ENCODE results near the gene MTHFD2L.

Gene MTHFD2L

GRCh38 chr4:74114234-74114633 is 43.7 kb upstream of the MTHFD2L start:
- Histone ChIP-seq H4K20me1 (ENCODE audit: insufficient read depth) (no peaks in the 10 kb centered on the region), H3K4me3 (IDR thresholded peaks at IDR 0.05; ENCODE audit: insufficient read depth, low read depth, low read length) (no peak overlapping the region), H3K9ac (no peak overlapping the region), H3K36me3 (ENCODE audit: insufficient read depth) (no peaks in the 10 kb centered on the region), H3K79me2 (ENCODE audit: insufficient read depth, low read depth) (no peaks in the 10 kb centered on the region), H3K27me3 (ENCODE audit: insufficient read depth, low read depth) (no peaks in the 10 kb centered on the region), H3K27ac (no peak overlapping the region), H2AFZ (ENCODE audit: low read depth) (no peak overlapping the region), H3K4me1 (ENCODE audit: low read depth, poor library complexity, severe bottlenecking) (no peaks in the 10 kb centered on the region), H3K4me2 (no peak overlapping the region)
- no peak for TF ChIP-seq CTCF (conservative IDR thresholded peaks at IDR 0.05; ENCODE audit: low read depth, low read length)

- Histone ChIP-seq H2AFZ (ENCODE audit: low read depth) (no peak overlapping the region), H3K4me3 (IDR thresholded peaks at IDR 0.05; ENCODE audit: insufficient read depth, low read depth, low read length) (no peak overlapping the region), H3K4me1 (ENCODE audit: low read depth, poor library complexity, severe bottlenecking) (no peaks in the 10 kb centered on the region), H4K20me1 (ENCODE audit: insufficient read depth) (no peaks in the 10 kb centered on the region), H3K27me3 (ENCODE audit: insufficient read depth, low read depth) (no peaks in the 10 kb centered on the region), H3K79me2 (ENCODE audit: insufficient read depth, low read depth) (no peaks in the 10 kb centered on the region), H3K36me3 (ENCODE audit: insufficient read depth) (no peaks in the 10 kb centered on the region), H3K9ac (no peak overlapping the region), H3K4me2 (no peak overlapping the region), H3K27ac (no peak overlapping the region)
- TF ChIP-seq CTCF (conservative IDR thresholded peaks at IDR 0.05; ENCODE audit: low read depth, low read length), result no peak
Observed at GRCh38 chr4:74117024-74117534, 40.8 kb upstream of the MTHFD2L start.

- Histone ChIP-seq H3K4me2 (no peak overlapping the region), H3K79me2 (ENCODE audit: insufficient read depth, low read depth) (no peaks in the 10 kb centered on the region), H3K27ac (no peak overlapping the region), H3K4me1 (ENCODE audit: low read depth, poor library complexity, severe bottlenecking) (no peaks in the 10 kb centered on the region), H3K36me3 (ENCODE audit: insufficient read depth) (no peaks in the 10 kb centered on the region), H4K20me1 (ENCODE audit: insufficient read depth) (no peaks in the 10 kb centered on the region), H3K27me3 (ENCODE audit: insufficient read depth, low read depth) (no peaks in the 10 kb centered on the region), H2AFZ (ENCODE audit: low read depth) (no peak overlapping the region), H3K9ac (no peak overlapping the region), H3K4me3 (IDR thresholded peaks at IDR 0.05; ENCODE audit: insufficient read depth, low read depth, low read length) (no peak overlapping the region)
- TF ChIP-seq CTCF (conservative IDR thresholded peaks at IDR 0.05; ENCODE audit: low read depth, low read length), result no peak
Observed at GRCh38 chr4:74118600-74119338, 39.1 kb upstream of the MTHFD2L start.

- no peaks in the 10 kb centered on the region for H3K4me1 ChIP-seq (ENCODE audit: low read depth, poor library complexity, severe bottlenecking)
- H3K27me3 ChIP-seq (ENCODE audit: insufficient read depth, low read depth), result no peaks in the 10 kb centered on the region
- no peaks in the 10 kb centered on the region for H3K79me2 ChIP-seq (ENCODE audit: insufficient read depth, low read depth)
- H3K27ac ChIP-seq, result no peak overlapping the region
- H3K4me2 ChIP-seq, result no peak overlapping the region
- no peaks in the 10 kb centered on the region for H4K20me1 ChIP-seq (ENCODE audit: insufficient read depth)
- H2AFZ ChIP-seq (ENCODE audit: low read depth), result no peak overlapping the region
- no peak for TF ChIP-seq CTCF (conservative IDR thresholded peaks at IDR 0.05; ENCODE audit: low read depth, low read length)
- no peak overlapping the region for H3K4me3 ChIP-seq (IDR thresholded peaks at IDR 0.05; ENCODE audit: insufficient read depth, low read depth, low read length)
- no peak overlapping the region for H3K9ac ChIP-seq
- H3K36me3 ChIP-seq (ENCODE audit: insufficient read depth), result no peaks in the 10 kb centered on the region
Observed at GRCh38 chr4:74120086-74120485, 37.8 kb upstream of the MTHFD2L start.
